ENCODE data around the gene FOCAD.
"Not testable (repeated sequence)": the region's sequence is repeated elsewhere in the genome, so short reads cannot be mapped to it uniquely, and the experiment has no call there.

The FOCAD gene

GRCh38 chr9:20684035-20684874 is at the start of gene FOCAD:
Gene FOCAD, plus strand, starts transcription at chr9:20684259. Its CDS starts 31,095 bp downstream, at chr9:20715354.
- intact Hi-C loops (cut with DNase I) = loop anchor here (5.0 kb wide), 1 partner anchor 62 kb away; the partner anchor contains the start of gene MLLT3
- DNase-seq = peak; percentile 92 to 100 (median 98)

GRCh38 chr9:20634895-20635294 is 49.2 kb upstream of the FOCAD start:
- intact Hi-C loops (cut with DNase I) = no loop called here
- DNase-seq = no peak

GRCh38 chr9:20636888-20637440 is 47.1 kb upstream of the FOCAD start:
- DNase-seq = no peak
- intact Hi-C loops (cut with DNase I) = no loop called here

GRCh38 chr9:20640331-20641187 is 43.5 kb upstream of the FOCAD start:
- peak; percentile 53 to 95 (median 80) for DNase-seq
- intact Hi-C loops (cut with DNase I) = no loop called here

- no peak for DNase-seq
- intact Hi-C loops (cut with DNase I) = no loop called here
Observed at GRCh38 chr9:20642045-20642444, 42.0 kb upstream of the FOCAD start.

GRCh38 chr9:20643660-20644059 is 40.4 kb upstream of the FOCAD start:
- intact Hi-C loops (cut with DNase I) = no loop called here
- DNase-seq = no peak

- intact Hi-C loops (cut with DNase I) = no loop called here
- no peak for DNase-seq
Observed at GRCh38 chr9:20646656-20647055, 37.4 kb upstream of the FOCAD start.

- no peak for DNase-seq
- intact Hi-C loops (cut with DNase I) = no loop called here
Observed at GRCh38 chr9:20649381-20649780, 34.7 kb upstream of the FOCAD start.

GRCh38 chr9:20650313-20650712 is 33.7 kb upstream of the FOCAD start:
- DNase-seq = no peak
- intact Hi-C loops (cut with DNase I) = no loop called here

GRCh38 chr9:20650750-20651299 is 33.2 kb upstream of the FOCAD start:
- no peak for DNase-seq
- intact Hi-C loops (cut with DNase I) = no loop called here

- DNase-seq = no peak
- intact Hi-C loops (cut with DNase I) = no loop called here
Observed at GRCh38 chr9:20651939-20652338, 32.1 kb upstream of the FOCAD start.

GRCh38 chr9:20658246-20658667 is 25.8 kb upstream of the FOCAD start:
- DNase-seq = peak in 2 of 10 donors; percentile 71 to 80
- intact Hi-C loops (cut with DNase I) = not testable (repeated sequence)

GRCh38 chr9:20658677-20659473 is 25.2 kb upstream of the FOCAD start:
- intact Hi-C loops (cut with DNase I) = no loop called here

GRCh38 chr9:20659474-20659967 is 24.5 kb upstream of the FOCAD start:
- DNase-seq = no peak

More at GRCh38 chr9:20658677-20659473, 25.2 kb upstream of the FOCAD start:
- DNase-seq = no peak

GRCh38 chr9:20662156-20662555 is 21.9 kb upstream of the FOCAD start:
- DNase-seq = no peak
- intact Hi-C loops (cut with DNase I) = no loop called here

More at GRCh38 chr9:20659474-20659967, 24.5 kb upstream of the FOCAD start:
- intact Hi-C loops (cut with DNase I) = no loop called here

- DNase-seq = no peak
- intact Hi-C loops (cut with DNase I) = no loop called here
Observed at GRCh38 chr9:20663133-20663532, 20.9 kb upstream of the FOCAD start.

- DNase-seq = no peak
- intact Hi-C loops (cut with DNase I) = no loop called here
Observed at GRCh38 chr9:20664501-20664900, 19.6 kb upstream of the FOCAD start.

- DNase-seq = no peak
- intact Hi-C loops (cut with DNase I) = no loop called here
Observed at GRCh38 chr9:20670395-20670794, 13.7 kb upstream of the FOCAD start.

GRCh38 chr9:20671635-20672034 is 12.4 kb upstream of the FOCAD start:
- DNase-seq = no peak
- intact Hi-C loops (cut with DNase I) = no loop called here

GRCh38 chr9:20673537-20673936 is 10.5 kb upstream of the FOCAD start:
- DNase-seq = peak in 2 of 10 donors; percentile 56 to 72
- intact Hi-C loops (cut with DNase I) = not testable (repeated sequence)
